Hindlimb muscle (tissue), 1 donor: ENCODE data around the gene EFNB2. TPM values are rescaled to one million over a fixed set of nuclear protein-coding genes. Genes with fewer than 3 reads are reported as not detected.

Source experiments
- DNase-seq: peaks from one replicate; pipeline ENCODE4 v3.0.0-alpha.2; 2013
- polyA plus RNA-seq: library from polyadenylated mRNA; unstranded; fragments of 120-200 nt; gene quantifications from one replicate; pipeline ENCODE4 v1.2.1, GENCODE V29; 2013; ENCODE audit not compliant: insufficient read length

Gene EFNB2
- polyA plus RNA-seq: 22.6 TPM

GRCh38 chr13:106535552-106536243 is at the start of gene EFNB2:
Gene EFNB2 (minus strand): TSS chr13:106535662. CDS start chr13:106534964, 698 bp downstream.
- peak; percentile 95 for DNase-seq

- DNase-seq: no peak
These were observed 45.8 kb upstream of the EFNB2 start for GRCh38 chr13:106581225-106581624.

GRCh38 chr13:106575896-106576295 is 40.4 kb upstream of the EFNB2 start:
- DNase-seq: no peak

- peak; percentile 56 for DNase-seq
These were observed 38.4 kb upstream of the EFNB2 start for GRCh38 chr13:106573868-106574267.

- DNase-seq: no peak
These were observed 37.9 kb upstream of the EFNB2 start for GRCh38 chr13:106573284-106573846.

- no peak for DNase-seq
These were observed 34.9 kb upstream of the EFNB2 start for GRCh38 chr13:106570299-106570852.

- no peak for DNase-seq
These were observed 34.0 kb upstream of the EFNB2 start for GRCh38 chr13:106569233-106570095.

- no peak for DNase-seq
These were observed 33.0 kb upstream of the EFNB2 start for GRCh38 chr13:106568299-106569003.

GRCh38 chr13:106567474-106568298 is 32.2 kb upstream of the EFNB2 start, which contains the start of gene ARGLU1:
Gene ARGLU1 (minus strand): TSS chr13:106568137. CDS start chr13:106567919, 218 bp downstream.
- peak; percentile 98 for DNase-seq

GRCh38 chr13:106566641-106567473 is 31.4 kb upstream of the EFNB2 start:
- peak; percentile 75 for DNase-seq

GRCh38 chr13:106565127-106565775 is 29.8 kb upstream of the EFNB2 start:
- DNase-seq: no peak

- DNase-seq: no peak
These were observed 26.8 kb upstream of the EFNB2 start for GRCh38 chr13:106562301-106562700.

- DNase-seq: no peak
These were observed 26.2 kb upstream of the EFNB2 start for GRCh38 chr13:106561551-106562170.

GRCh38 chr13:106560821-106561220 is 25.4 kb upstream of the EFNB2 start:
- no peak for DNase-seq

- DNase-seq: no peak
These were observed 23.1 kb upstream of the EFNB2 start for GRCh38 chr13:106558527-106558926.

GRCh38 chr13:106555631-106556328 is 20.3 kb upstream of the EFNB2 start:
- DNase-seq: no peak

GRCh38 chr13:106551751-106552150 is 16.3 kb upstream of the EFNB2 start:
- no peak for DNase-seq

- DNase-seq: no peak
These were observed 15.9 kb upstream of the EFNB2 start for GRCh38 chr13:106551350-106551749.
